K562 (cell line): Measurements from ENCODE around the gene TMEM63A. TPM values are rescaled to one million over a fixed set of nuclear protein-coding genes. Genes with fewer than 3 reads are reported as not detected.

Experiments used
- ETS2 ChIP-seq: IDR thresholded peaks from 2 replicates; pipeline ENCODE4 v1.6.1; 2016; ENCODE audit warnings: borderline replicate concordance, missing genetic modification characterization, mild to moderate bottlenecking, moderate library complexity, missing compliant biosample characterization; ENCODE audit not compliant: poor library complexity, severe bottlenecking
- EWSR1 ChIP-seq: fragments of 450-650 bp; IDR thresholded peaks from 2 replicates; pipeline ENCODE4 v1.6.1; 2018; ENCODE audit warnings: borderline replicate concordance, mild to moderate bottlenecking, low read depth, moderate library complexity; ENCODE audit not compliant: partially characterized antibody
- FOXA1 ChIP-seq: fragments of 450-650 bp; IDR thresholded peaks from 2 replicates; pipeline ENCODE4 v1.6.1; 2016; ENCODE audit warnings: mild to moderate bottlenecking, borderline replicate concordance
- GTF2A2 ChIP-seq: IDR thresholded peaks from 2 replicates; pipeline ENCODE4 v1.6.1; 2016; ENCODE audit warnings: mild to moderate bottlenecking, missing genetic modification characterization, missing compliant biosample characterization
- HNRNPL ChIP-seq: fragments of 200-400 bp; formaldehyde crosslinking; IDR thresholded peaks from 2 replicates; pipeline ENCODE4 v1.6.1; 2017; ENCODE audit warnings: low read depth, mild to moderate bottlenecking, low read length
- IRF2 ChIP-seq: sonication (generic); formaldehyde crosslinking; IDR thresholded peaks from 2 replicates; pipeline ENCODE4 v1.8.1; 2022; ENCODE audit warnings: mild to moderate bottlenecking, missing genetic modification reagents
- KDM2B ChIP-seq: fragments of 250-450 bp; sonication (Bioruptor Pico); IDR thresholded peaks from 2 replicates; pipeline ENCODE4 v1.8.0; 2021; ENCODE audit warnings: mild to moderate bottlenecking, moderate library complexity
- MAFG ChIP-seq: fragments of 450-650 bp; conservative IDR thresholded peaks from 2 replicates; pipeline ENCODE4 v1.6.1; 2016; ENCODE audit warnings: missing genetic modification characterization, missing compliant biosample characterization
- MCM3 ChIP-seq: fragments of 450-650 bp; IDR thresholded peaks from 2 replicates; pipeline ENCODE4 v1.6.1; 2016
- MNT ChIP-seq, 2 experiments: fragments of 450-650 bp; conservative IDR thresholded peaks; 2 replicates each; pipeline ENCODE4 v1.6.1; 2017; ENCODE audit warnings: mild to moderate bottlenecking in 2 of 2, moderate library complexity in 2 of 2
- MXD1 ChIP-seq: fragments of 250-450 bp; sonication (Bioruptor Pico); IDR thresholded peaks from 2 replicates; pipeline ENCODE4 v1.8.0; 2021; ENCODE audit warnings: borderline replicate concordance, mild to moderate bottlenecking, moderate library complexity; ENCODE audit not compliant: poor library complexity, severe bottlenecking
- MYBL2 ChIP-seq, 2 experiments: fragments of 450-650 bp in 1 of 2; sonication (generic) in 1 of 2; formaldehyde crosslinking in 1 of 2; IDR thresholded peaks; 2 replicates each; pipeline versions ENCODE4 v1.6.1 to v1.8.1; 2017 to 2022; ENCODE audit warnings: borderline replicate concordance in 1 of 2, inconsistent platforms in 1 of 2, low read depth in 1 of 2, mild to moderate bottlenecking in 1 of 2, missing genetic modification reagents in 1 of 2, moderate library complexity in 1 of 2
- NEUROD1 ChIP-seq: fragments of 150-350 bp; IDR thresholded peaks from 2 replicates; pipeline ENCODE4 v1.6.1; 2014; ENCODE audit warnings: borderline replicate concordance, low read length, low read depth; ENCODE audit not compliant: partially characterized antibody
- NR2F6 ChIP-seq: fragments of 450-650 bp; formaldehyde crosslinking; IDR thresholded peaks from 2 replicates; pipeline ENCODE4 v1.4.0; 2020; ENCODE audit warnings: mild to moderate bottlenecking
- PCBP1 ChIP-seq: fragments of 200-400 bp; formaldehyde crosslinking; IDR thresholded peaks from 2 replicates; pipeline ENCODE4 v1.6.1; 2018; ENCODE audit warnings: mild to moderate bottlenecking, low read depth, low read length; ENCODE audit not compliant: poor library complexity, severe bottlenecking
- RBM22 ChIP-seq: fragments of 200-400 bp; formaldehyde crosslinking; IDR thresholded peaks from 2 replicates; pipeline ENCODE4 v1.6.1; 2018; ENCODE audit warnings: low read length, low read depth; ENCODE audit not compliant: poor library complexity, severe bottlenecking
- SMAD3 ChIP-seq: fragments of 450-650 bp; formaldehyde crosslinking; conservative IDR thresholded peaks from 2 replicates; pipeline ENCODE4 v1.4.0; 2020; ENCODE audit warnings: mild to moderate bottlenecking
- TCF15 ChIP-seq: fragments of 250-450 bp; sonication (Bioruptor Pico); IDR thresholded peaks from 2 replicates; pipeline ENCODE4 v1.8.0; 2022; ENCODE audit warnings: moderate library complexity, mild to moderate bottlenecking, inconsistent platforms
- TEAD2 ChIP-seq: fragments of 450-650 bp; IDR thresholded peaks from 2 replicates; pipeline ENCODE4 v1.6.1; 2016; ENCODE audit warnings: missing genetic modification characterization, control low read depth, missing compliant biosample characterization
- ZBTB34 ChIP-seq: fragments of 250-450 bp; sonication (Bioruptor Pico); IDR thresholded peaks from 2 replicates; pipeline ENCODE4 v1.8.0; 2021; ENCODE audit warnings: mild to moderate bottlenecking, moderate library complexity
- ZFX ChIP-seq: sonication (generic); formaldehyde crosslinking; IDR thresholded peaks from 2 replicates; pipeline ENCODE4 v1.8.0; 2022; ENCODE audit warnings: mild to moderate bottlenecking, missing genetic modification reagents, moderate library complexity
- ZNF274 ChIP-seq: IDR thresholded peaks from 2 replicates; pipeline ENCODE4 v1.6.1; 2011; ENCODE audit warnings: low read depth, mild to moderate bottlenecking, low read length, moderate library complexity, borderline replicate concordance
- ZNF507 ChIP-seq: conservative IDR thresholded peaks from 2 replicates; pipeline ENCODE4 v1.6.1; 2017; ENCODE audit warnings: missing genetic modification characterization, missing compliant biosample characterization
- ZSCAN29 ChIP-seq: fragments of 450-650 bp; IDR thresholded peaks from 2 replicates; pipeline ENCODE4 v1.6.1; 2017
- polyA plus RNA-seq, 8 experiments: library from polyadenylated mRNA; depleted of rRNA in 4 of 8; stranded (reverse) in 5 of 8; unstranded in 3 of 8; fragments of >200 nt; fragmentation: Nextera tagmentation in 2 of 8; fragmentation: Illumina TruSeq in 1 of 8; extraction: Ambion mirVana in 2 of 8; extraction: Trizol in 1 of 8; gene quantifications; 2 replicates each; pipeline versions ENCODE4 v1.2.1 to v1.2.3, GENCODE V29; 2011 to 2014; ENCODE audit warnings: inconsistent platforms in 1 of 8, missing spikeins in 1 of 8
- total RNA-seq, 7 experiments: library from RNA; depleted of rRNA in 6 of 7; stranded (reverse); fragments of >200 nt in 6 of 7; fragmentation: Illumina TruSeq in 2 of 7; extraction: Trizol in 2 of 7; gene quantifications; 2 replicates each; pipeline versions ENCODE4 v1.2.1 to v1.2.3, GENCODE V29; 2011 to 2021; ENCODE audit warnings: low replicate concordance in 1 of 7

The TMEM63A gene
- total and polyA plus RNA-seq, 9 of the 15 experiments (the other 6 are each of a cell fraction or from before 2014, with no cell fraction given): 2.0 to 54.6 (median 17.5) TPM

- TF ChIP-seq ZNF274: no peak
- no peak for TF ChIP-seq TEAD2 (tag)
- no peak for TF ChIP-seq GTF2A2 (tag)
- no peak for TF ChIP-seq IRF2 (CRISPR knock-in tag)
- peak; percentile 95 for TF ChIP-seq MAFG
- no peak for TF ChIP-seq ZNF507 (tag)
- no peak for TF ChIP-seq KDM2B (CRISPR knock-in tag)
- peak in 1 of 2 experiments; percentile 42; a peak in 1 of 4 replicates for TF ChIP-seq MNT (conservative IDR thresholded peaks at IDR 0.05)
- TF ChIP-seq SMAD3 (CRISPR knock-in tag): no peak
- no peak for TF ChIP-seq TCF15 (CRISPR knock-in tag)
- TF ChIP-seq NEUROD1: peak; percentile 23
- no peak for TF ChIP-seq MCM3
- TF ChIP-seq MXD1 (CRISPR knock-in tag): no peak
- TF ChIP-seq ZFX (CRISPR knock-in tag): no peak
- TF ChIP-seq PCBP1: no peak
- no peak for TF ChIP-seq ZSCAN29
- TF ChIP-seq ETS2: no peak
- TF ChIP-seq FOXA1: no peak
- no peak for TF ChIP-seq EWSR1
- no peak for TF ChIP-seq MYBL2 (IDR thresholded peaks at IDR 0.05; ENCODE audit: low read depth)
- no peak for TF ChIP-seq MYBL2 (CRISPR knock-in tag; IDR thresholded peaks at IDR 0.05; ENCODE audit: borderline replicate concordance)
- no peak for TF ChIP-seq ZBTB34
- no peak for TF ChIP-seq HNRNPL
- TF ChIP-seq RBM22: no peak
- TF ChIP-seq NR2F6 (CRISPR knock-in tag): no peak
Measured at GRCh38 chr1:225817611-225818061, 64.5 kb downstream of the TMEM63A start (continued).
